GM19324 (cell line): ENCODE measurements around the gene PIH1D2.
A peak's percentile ranks its signal among the peaks of the same experiment; 100 is the strongest.
"Not testable (repeated sequence)": the region's sequence is repeated elsewhere in the genome, so short reads cannot be mapped to it uniquely, and the experiment has no call there.

Experiments
- ATAC-seq: cut with Tn5 transposase; IDR thresholded peaks from one replicate; pipeline ENCODE4 v1.9.1; 2021; ENCODE audit warnings: mild to moderate bottlenecking, moderate library complexity; ENCODE audit not compliant: unreplicated experiment, low FRiP score

Gene PIH1D2, protein sequence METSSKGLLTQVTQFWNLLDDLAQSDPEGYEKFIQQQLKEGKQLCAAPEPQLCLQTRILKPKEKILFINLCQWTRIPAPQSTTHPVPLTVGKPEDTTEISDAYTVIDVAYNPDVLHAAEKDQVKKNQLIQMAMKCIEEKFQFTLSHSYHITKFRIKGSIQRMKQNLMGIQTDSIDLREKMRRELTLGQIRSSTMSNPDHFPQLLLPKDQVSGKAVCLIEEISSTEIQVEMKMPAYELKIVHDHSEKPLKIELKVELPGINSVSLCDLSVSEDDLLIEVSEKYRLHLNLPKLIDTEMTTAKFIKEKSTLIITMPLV

DNA sequence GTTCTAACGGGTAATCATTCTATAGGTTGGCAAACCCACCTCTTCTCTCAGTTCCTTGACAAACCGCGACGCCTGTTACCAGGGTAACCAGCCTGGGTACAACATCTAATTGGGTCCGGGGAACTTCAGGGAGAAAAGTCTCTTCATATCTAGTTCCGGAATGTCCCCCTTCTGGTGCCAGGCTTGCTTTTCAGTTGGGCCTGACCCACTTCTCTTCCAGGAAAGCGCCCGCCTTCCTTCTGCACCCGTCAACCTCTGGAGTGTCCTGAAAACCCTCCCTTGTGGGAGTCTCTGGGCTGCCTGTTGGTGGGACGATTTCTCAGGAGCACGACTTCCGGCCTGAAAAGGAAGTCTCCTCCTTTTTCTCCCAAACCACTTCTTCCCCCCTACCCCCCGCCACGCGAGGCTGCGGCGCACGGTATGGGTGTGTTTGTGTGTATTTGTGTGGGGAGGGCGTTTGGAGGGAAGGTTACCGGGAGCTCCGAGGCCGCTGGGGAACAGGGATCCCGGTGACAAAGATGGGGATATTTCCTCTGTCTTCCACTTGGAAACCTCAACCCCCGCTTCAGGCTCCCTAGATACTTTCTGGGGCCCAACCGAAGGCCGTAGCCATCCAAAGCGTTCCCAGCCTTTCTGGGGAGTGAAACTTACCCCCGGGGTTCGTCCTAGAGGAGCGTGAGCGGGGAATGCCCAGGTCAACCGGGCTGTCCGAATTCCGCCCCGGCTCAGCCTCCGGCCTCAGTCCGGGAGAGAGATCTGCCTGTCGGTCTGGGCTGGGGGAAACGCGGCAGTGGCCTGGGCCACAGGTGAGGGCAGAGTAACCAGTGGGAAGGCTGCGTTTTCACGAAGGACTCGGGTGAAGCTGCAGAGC lies at the start of gene PIH1D2, which contains the start of gene NKAPD1:
Gene PIH1D2, minus strand, starts transcription at position 77 of the 871 bp plus-strand sequence. CDS start 843 bp downstream, outside the sequence.
Gene NKAPD1, plus strand, starts transcription at position 359 of the 871 bp plus-strand sequence. CDS start 1,276 bp downstream, outside the sequence.
- ATAC-seq, result peak; percentile 89

DNA sequence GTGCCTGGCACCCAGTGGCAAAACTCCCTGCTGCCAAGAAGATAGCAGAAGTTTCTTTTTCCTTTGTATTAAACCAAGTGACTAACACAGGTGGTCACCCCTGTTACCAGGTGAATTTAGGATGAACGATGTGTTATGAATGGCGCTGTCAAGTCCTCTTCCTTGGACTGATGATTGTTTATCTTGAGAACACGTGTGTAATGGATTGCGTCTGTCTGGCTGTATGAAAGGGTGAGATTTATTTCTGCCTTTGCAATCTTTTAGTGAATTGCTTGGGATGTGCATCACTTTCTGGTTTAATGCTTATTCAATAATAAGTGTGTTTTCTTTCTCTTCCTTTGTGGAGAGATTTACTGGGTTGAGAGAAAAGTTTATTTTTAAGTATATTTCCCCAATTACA lies 49.3 kb upstream of the PIH1D2 start:
- no peak for ATAC-seq

DNA sequence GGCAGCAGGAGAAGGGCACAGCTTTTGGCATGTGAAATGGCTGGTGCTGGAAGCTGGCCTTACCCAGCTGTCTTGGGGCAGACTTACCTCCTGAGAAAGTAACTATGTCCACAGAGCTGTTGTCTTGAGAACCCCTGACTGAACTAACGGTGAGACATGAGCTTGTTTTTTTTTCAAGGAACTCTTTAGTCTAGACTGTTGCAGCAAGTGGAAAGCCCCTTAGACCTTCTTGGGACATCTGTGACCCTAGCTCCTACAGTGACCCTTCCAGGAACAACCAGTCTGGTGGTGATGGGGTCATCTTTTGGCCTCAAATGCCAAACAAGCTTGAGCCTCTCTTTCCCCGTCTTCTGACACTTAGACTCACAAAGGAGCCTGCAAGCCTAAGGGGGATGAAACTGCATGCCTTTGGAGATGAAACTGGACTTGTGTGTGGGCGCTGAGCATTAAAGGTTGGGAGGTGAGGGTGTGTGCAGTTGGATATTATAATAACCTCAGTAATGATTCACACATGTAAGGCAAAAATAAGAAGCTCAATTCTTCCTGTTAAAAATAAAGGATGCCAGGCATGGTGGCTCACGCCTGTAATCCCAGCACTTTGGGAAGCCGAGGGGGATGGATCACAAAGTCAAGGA lies 48.3 kb upstream of the PIH1D2 start:
- ATAC-seq, result no peak

DNA sequence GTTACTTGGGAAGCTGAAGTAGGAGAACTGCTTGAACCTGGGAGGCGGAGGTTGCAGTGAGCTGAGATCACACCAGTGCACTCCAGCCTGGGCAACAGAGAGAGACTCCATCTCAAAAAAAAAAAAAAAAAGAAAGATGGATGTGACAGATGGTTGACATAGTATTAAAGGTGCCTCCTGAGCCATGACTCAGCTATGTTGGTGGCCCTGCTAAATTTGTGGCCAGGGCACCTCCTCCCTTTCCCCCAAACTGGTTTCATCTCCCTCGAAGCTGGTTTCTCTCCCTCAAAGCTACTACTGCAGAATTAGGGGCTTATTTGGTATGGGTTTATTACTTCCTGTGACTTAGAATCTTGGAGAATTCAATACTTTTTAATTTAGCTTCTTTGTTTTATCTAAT lies 44.4 kb upstream of the PIH1D2 start:
- no peak for ATAC-seq

DNA sequence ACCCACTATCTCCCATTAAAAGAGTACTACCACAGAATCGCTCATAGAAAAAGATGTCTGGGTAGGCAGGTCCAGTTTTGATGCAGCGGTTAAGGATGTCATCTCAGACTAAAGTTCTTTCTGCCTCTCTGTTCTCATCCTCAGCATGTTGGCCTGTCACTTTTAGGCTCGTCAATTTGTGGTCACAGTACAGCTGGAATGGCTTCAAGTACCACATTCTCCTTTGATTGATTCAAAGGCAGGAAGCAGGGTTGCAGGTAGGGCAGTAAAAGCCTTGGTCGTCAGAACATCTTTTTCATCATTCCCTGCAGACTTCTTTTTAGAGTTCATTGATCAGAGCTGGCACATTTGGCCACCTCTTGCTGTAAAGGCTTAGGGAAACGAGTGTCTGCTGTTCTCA lies 41.6 kb upstream of the PIH1D2 start:
- no peak for ATAC-seq

DNA sequence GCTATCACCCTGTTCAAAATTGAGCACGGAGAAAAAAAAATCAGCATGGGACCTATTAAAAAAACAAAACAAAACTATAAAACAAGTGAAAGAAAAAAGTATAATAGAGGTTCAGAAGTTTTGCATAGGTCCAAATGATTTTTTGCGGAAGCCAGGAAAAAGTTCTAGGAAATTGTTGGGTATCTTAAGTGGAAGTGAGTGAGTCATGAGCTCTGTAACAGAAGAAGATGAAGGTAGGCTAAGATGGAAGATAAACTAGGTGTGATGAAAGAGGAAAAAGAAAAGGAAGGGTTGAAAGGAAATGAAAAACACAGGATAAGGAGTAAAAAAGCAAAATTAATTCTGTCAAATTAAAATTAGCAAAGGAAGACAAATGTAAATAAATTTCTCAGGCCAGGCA lies 40.6 kb upstream of the PIH1D2 start:
- ATAC-seq, result no peak

DNA sequence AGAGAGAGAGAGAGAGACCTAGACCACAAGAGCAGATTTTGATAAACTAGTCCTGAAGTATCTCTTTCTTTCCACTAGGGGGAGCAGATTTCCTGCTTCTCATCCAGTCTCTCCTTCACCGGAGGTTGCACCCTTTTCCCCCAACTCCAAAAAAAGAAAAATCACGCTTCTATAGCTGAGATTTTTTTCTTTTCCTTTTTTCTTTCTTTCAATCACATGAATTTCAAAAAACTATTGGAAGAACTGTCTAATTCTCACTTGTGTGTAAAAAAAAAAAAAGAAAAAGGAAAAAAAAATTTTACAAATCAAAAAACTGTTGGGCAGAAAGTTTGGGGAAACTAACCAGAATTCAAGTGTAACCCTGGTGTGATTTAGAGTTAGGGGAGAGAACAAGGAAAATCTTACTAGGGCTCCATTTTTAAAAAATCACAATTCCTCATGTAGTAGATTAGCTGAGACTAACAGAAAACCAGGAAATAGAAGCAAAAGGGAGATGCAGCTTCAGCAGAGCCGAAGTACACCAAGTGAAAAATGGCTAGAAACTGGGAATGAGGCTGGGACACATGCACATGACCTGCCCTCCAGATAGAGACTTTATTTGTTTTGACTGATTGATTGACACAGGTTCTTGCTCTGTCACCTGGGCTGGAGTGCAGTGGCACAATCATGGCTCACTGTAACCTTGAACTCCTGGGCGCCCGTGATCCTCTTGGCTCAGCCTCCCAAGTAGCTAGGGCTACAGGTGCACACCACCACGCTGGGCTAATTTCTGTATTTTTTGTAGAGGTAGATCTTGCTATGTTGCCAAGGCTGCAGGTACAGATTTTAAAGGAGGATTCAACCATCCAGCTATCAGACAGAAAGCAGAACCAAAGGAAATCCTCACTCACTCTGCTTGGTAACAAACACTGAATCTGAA lies 40.0 kb upstream of the PIH1D2 start:
- ATAC-seq, result no peak

DNA sequence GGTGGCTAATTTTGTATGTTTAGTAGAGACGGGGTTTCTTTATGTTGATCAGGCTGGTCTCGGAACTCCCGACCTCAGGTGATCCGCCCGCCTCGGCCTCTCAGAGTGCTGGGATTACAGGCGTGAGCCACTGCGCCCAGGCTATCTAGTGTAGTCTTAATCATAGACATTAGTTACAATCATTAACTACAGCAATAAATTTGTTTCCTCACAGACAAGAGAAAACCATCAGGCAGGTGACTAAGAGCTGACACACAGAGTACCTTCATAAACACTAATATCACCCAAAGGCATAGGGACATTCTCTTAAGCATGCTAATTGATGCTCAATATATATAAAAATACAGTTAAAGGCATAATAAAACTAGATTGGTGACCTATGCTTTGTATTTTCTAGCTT lies 32.3 kb upstream of the PIH1D2 start:
- no peak for ATAC-seq

DNA sequence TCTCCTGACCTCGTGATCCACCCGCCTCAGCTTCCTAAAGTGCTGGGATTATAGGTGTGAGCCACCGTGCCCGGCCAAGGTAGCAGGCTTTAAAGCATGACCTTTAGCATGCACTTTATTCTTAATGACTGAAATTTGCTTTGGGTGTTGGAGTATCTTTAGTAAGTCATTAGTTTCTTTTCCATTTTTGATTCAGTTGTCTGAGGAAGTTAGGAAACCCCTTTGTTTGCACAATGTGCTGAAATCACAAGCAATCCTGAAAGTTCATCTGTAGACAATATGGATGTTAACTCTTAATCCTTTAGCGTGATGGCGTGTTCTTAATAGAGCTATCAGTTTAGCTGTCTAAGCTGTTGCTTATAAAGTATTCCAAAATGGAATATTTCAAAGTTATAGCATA lies 29.6 kb upstream of the PIH1D2 start:
- no peak for ATAC-seq

DNA sequence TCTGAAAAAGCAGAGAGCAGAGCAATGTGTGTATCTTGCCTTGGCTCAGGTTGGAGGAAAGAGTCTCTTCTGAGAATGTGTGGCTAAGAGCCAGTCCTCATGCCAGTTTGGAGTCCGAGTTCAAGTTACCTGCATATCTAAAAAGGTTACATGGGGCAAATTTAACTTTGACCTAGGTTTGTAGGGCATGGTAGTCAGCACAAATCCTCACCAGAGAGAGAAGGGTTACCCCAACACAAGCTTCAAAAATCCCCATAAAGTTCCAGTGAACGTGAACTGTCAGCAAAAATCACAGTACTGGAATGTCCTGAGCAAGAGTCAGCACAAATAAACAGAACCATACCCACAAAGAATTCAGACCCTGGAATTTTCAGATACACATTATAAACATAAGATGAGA lies 26.6 kb upstream of the PIH1D2 start:
- ATAC-seq, result no peak

DNA sequence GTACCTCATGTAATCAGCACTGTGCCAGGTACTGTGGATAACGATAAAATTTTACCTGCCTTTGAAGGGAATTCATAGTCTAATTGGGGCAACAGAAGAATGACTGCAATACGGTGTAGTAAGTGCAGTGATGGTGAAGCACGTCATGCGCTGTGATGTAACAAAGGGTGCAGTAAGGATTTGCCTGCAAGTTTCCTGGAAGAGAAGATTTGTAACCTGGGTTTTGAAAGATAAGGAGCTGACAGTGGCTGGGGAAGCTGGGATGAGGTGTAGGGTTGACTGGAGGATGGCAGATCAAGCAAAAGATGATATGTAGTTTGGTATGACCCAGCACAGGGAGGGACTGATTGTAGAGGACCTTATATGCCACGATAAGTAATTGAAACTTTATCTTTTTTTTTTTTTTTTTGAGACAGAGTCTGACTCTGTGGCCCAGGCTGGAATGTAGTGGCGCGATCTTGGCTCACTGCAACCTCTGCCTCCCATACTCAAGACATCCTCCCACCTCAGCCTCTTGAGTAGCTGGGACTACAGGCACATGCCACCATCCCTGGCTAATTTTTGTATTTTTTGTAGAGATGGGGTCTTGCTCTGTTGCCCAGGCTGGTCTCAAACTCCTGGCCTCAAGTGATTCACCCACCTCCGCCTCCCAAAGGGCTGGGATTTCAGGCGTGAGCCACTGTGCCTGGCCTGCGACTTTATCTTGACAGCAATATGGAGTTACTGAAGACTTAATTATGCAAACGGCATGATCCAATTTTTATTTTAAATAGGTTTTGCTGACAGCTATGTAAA lies 24.1 kb upstream of the PIH1D2 start:
- ATAC-seq, result no peak

DNA sequence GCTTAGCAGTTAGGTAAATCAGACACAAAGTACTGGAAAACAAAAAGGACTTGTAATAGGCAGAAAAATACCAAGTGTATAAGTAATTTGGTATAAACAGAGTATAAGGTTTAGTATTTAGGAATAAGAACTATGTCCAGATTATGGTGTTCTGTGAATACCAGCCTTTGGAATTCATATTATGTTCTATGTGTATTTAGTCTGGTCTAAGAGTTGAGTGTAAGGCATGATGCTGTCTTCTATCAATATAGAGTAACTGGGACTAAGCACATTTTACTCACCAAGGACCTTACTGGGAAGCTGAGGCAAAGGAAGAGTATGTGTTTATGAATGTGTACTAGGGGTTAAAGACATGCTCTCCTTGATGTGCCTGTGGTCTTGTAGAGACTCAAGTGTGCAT lies 22.4 kb upstream of the PIH1D2 start:
- no peak for ATAC-seq

DNA sequence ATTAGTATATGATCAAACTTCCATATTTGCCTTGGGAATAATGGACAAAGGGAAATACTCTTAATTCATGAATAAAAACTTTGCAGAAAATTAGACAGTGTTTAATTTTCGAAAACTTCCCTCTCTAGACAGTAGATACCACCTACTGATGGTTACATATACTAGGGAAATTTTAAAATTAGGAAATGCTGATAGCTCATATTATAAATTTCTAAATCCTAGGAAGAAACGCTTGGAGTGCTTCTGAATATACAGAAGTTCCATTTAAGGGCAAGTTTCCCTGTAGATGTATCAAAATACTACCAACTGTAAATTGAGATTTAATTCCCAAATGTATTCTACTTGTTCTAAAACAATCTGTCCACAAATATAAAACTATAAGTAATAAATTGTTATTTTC lies 21.5 kb upstream of the PIH1D2 start:
- ATAC-seq, result not testable (repeated sequence)

DNA sequence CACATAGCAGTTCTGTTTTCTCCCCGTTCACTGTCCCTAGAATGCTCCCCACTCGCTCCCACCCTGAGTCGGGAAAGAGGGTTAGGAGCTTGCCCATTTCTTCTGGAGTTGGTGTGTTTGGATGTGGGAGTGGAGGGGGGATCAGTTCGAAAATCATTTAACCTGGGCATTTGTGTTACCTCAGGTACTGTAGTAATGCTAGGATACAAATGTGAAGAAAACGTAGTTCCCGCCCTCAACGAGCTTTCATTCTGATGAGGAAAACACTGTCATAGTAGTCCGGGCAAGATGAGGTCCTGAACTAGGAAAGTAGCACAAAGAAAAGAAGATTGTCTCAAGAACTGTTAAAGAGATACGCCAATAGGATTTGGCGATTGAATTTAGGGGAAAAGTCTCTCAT lies 13.4 kb upstream of the PIH1D2 start:
- no peak for ATAC-seq

DNA sequence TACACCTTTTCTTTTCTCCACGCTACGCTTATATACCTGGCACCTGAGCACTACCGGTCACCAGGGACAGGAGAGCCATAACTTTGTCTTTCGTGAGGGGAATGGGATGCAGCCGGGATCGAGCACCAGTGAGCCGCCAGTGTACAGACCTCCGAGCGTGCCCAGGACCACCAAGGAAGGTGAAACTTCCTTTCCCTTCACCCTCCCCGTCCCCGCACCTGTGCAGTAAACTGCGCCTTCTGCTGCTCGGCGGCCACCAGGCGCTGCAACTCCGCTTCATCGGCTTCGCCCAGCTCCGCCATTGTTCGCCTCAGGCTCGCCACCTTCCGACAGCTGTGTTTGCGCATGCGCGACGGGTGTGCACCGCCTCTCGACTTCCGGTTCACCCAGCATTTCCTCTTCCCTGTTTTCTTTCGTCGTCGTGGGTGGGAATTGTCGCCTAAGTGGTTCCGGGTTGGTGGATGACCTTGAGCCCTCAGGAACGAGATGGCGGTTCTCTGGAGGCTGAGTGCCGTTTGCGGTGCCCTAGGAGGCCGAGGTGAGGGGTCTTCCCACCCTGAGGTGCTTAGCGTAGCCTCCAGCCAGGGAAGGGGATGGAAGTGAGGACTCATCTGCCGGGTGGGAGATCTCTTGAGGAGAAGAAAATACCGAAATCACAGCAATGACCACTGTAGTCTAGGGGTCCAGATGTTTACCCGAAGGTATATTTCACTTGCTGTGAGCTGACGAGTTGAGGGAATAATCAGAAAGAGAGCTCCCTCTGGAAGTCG lies 12.8 kb upstream of the PIH1D2 start, which contains the start of the genes SDHD and TIMM8B:
Gene SDHD, plus strand, starts transcription at position 452 of the 770 bp plus-strand sequence. Its CDS starts 35 bp downstream, at position 487.
Gene TIMM8B, minus strand, starts transcription at position 335 of the 770 bp plus-strand sequence. Its CDS starts 33 bp downstream, at position 302.
- peak; percentile 96 for ATAC-seq

DNA sequence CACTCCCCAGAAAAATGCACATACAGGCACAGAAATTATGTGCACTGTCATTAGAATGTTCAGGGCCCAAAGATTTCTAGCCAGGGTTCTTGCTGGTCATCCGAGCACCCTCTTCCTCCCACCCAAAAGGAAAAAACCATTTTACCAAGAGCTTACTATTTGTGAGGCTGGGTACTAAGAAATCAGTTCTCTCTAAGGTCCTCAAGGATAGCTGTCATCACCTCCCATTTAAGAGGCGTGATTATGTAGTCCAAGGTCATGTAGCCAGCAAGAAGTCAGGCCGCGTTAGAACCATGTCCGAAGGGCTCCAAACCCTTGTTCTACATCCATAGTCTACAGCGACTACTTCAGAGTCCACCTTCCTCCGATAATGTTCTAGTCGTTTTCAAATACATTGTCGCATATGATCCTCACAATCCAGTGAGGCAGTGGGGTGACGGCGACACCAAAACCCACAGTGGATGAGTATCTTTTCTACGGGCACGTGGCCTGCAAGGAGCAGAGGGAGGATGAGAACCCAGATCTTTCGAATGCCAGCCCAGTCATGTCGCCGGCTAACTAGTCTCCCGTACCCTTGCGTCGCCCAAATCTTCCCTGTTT lies 12.1 kb upstream of the PIH1D2 start:
- peak; percentile 24 for ATAC-seq

DNA sequence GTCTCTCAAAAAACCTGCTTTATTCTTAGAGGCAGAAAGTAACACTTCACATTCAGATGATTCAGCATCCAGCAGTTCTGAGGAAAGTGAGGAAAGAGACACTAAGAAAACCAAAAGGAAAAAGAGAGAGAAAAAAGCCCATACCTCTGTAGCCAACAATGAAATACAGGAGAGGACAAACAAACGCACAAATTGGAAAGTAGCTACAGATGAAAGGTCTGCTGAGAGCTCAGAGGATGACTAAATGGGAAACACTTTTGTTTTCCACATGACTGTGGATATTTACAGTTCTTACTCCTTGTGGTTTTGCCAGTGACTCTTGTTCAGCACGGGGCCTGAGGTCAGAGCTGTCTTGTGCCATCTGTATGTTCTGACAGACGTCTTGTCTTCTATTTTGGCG lies 8.9 kb upstream of the PIH1D2 start:
- no peak for ATAC-seq

DNA sequence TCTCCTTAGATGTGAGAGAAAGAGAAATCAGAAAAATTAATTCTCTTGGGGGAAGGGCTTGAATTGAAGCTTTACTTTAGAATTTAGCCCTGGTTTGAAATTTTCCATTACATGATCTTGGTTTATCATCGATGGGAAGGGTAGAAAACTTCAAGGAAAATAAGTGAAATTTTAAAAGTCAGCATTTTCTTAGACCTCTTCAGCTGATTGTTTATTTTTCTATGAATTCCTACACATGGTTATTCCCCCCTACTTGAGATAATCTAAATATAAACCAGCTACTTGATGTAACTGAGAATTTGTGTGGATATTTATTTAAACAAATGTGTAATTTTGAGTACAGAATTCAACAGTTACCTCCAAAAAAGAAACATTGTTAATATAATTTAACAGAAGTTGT lies 10.9 kb downstream of the PIH1D2 start:
- ATAC-seq, result no peak
